COLO668 (cell line): ENCODE data around the gene TDRD1.

Source experiments
- DNase-seq: peaks from one replicate; lab custom pipeline; 2025; ENCODE audit not compliant: unreplicated experiment; lab: John Stamatoyannopoulos, UW

The TDRD1 gene

GRCh38 chr10:114234132-114234531 lies 55.0 kb downstream of the TDRD1 start:
- no peak for DNase-seq

- DNase-seq = peak; percentile 75
Measured at GRCh38 chr10:114239117-114239993, 60.2 kb downstream of the TDRD1 start, which contains the start of gene VWA2. Gene VWA2 (plus strand): TSS chr10:114239254. CDS start chr10:114248714, 9,460 bp downstream.

- no peak for DNase-seq
Measured at GRCh38 chr10:114239994-114240345, 60.8 kb downstream of the TDRD1 start.

GRCh38 chr10:114242235-114242634 lies 63.1 kb downstream of the TDRD1 start:
- DNase-seq = no peak

- DNase-seq = no peak
Measured at GRCh38 chr10:114243661-114244060, 64.5 kb downstream of the TDRD1 start.

GRCh38 chr10:114244126-114244525 lies 65.0 kb downstream of the TDRD1 start:
- no peak for DNase-seq

- DNase-seq = no peak
Measured at GRCh38 chr10:114245121-114245791, 66.1 kb downstream of the TDRD1 start.

- DNase-seq = no peak
Measured at GRCh38 chr10:114246679-114247305, 67.6 kb downstream of the TDRD1 start.

- DNase-seq = no peak
Measured at GRCh38 chr10:114250236-114250635, 71.1 kb downstream of the TDRD1 start.

GRCh38 chr10:114250716-114251115 lies 71.6 kb downstream of the TDRD1 start:
- DNase-seq = no peak

- DNase-seq = no peak
Measured at GRCh38 chr10:114252092-114252491, 72.9 kb downstream of the TDRD1 start.

GRCh38 chr10:114252883-114253282 lies 73.7 kb downstream of the TDRD1 start:
- DNase-seq = no peak

- DNase-seq = no peak
Measured at GRCh38 chr10:114255227-114255626, 76.1 kb downstream of the TDRD1 start.

- no peak for DNase-seq
Measured at GRCh38 chr10:114256008-114256765, 77.0 kb downstream of the TDRD1 start.

- no peak for DNase-seq
Measured at GRCh38 chr10:114256822-114257221, 77.7 kb downstream of the TDRD1 start.

GRCh38 chr10:114257498-114257897 lies 78.3 kb downstream of the TDRD1 start:
- no peak for DNase-seq

GRCh38 chr10:114258274-114258840 lies 79.2 kb downstream of the TDRD1 start:
- no peak for DNase-seq

GRCh38 chr10:114259824-114260223 lies 80.7 kb downstream of the TDRD1 start:
- DNase-seq = no peak

GRCh38 chr10:114260366-114260765 lies 81.2 kb downstream of the TDRD1 start:
- DNase-seq = no peak

- no peak for DNase-seq
Measured at GRCh38 chr10:114261076-114261475, 81.9 kb downstream of the TDRD1 start.

- DNase-seq = no peak
Measured at GRCh38 chr10:114262496-114262895, 83.3 kb downstream of the TDRD1 start.
